AG10803 (cell line): ENCODE data around the gene CCL18.
"Not testable (repeated sequence)": the region's sequence is repeated elsewhere in the genome, so short reads cannot be mapped to it uniquely, and the experiment has no call there.

Experiments used
- DNase-seq: peaks from one replicate; pipeline ENCODE4 v3.0.0; 2010; ENCODE audit warnings: low read depth
- H3K4me3 ChIP-seq: 2 replicates; pipeline ENCODE4 v1.5.1; 2011; ENCODE audit warnings: mild to moderate bottlenecking, low read length, control low read depth
- TF ChIP-seq, protein P1 (sequence below): conservative IDR thresholded peaks from 2 replicates; pipeline ENCODE4 v1.5.1; 2011; ENCODE audit warnings: mild to moderate bottlenecking, low read length, control low read depth, inconsistent platforms

The CCL18 gene

DNA sequence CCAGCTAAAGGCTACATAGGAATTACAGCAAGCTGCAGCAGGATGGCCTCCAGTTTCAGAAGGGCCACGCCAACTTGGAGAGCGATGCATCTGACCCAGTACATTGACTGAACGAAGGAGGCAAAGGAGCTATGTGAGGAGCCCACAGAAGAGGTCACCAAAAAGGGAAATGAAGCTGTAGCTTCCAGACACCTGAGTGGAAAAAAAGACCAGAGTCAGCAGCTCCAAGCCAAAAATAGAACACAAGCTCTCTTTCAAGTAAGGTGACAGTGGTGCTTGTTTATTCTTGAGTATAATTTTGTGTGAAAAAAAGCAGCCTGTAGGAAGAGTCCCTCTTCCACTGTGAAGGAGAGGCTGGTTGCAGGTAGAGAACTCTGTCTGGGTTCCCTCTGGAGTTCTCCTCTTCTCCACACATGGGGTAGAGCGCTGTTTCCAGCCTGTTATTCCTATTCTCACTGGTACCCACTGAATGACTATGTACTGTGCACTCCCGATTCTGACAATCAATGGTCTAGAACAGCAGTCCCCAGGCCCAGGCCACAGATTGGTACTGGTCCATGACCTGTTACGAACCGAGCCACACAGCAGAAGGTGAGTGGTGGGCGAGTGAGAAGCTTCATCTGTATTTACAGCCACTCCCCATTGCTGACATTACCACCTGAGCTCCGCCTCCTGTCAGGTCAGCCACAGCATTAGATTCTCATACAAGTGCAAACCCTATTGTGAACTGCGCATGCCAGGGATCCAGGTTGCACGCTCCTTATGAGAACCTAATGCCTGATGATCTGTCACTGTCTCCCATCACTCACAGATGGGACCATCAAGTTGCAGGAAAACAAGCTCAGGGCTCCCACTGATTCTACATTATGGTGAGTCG lies 54.6 kb downstream of the CCL18 start:
- no peak overlapping the region for H3K4me3 ChIP-seq
- DNase-seq = no peak
- TF ChIP-seq, protein P1, sequence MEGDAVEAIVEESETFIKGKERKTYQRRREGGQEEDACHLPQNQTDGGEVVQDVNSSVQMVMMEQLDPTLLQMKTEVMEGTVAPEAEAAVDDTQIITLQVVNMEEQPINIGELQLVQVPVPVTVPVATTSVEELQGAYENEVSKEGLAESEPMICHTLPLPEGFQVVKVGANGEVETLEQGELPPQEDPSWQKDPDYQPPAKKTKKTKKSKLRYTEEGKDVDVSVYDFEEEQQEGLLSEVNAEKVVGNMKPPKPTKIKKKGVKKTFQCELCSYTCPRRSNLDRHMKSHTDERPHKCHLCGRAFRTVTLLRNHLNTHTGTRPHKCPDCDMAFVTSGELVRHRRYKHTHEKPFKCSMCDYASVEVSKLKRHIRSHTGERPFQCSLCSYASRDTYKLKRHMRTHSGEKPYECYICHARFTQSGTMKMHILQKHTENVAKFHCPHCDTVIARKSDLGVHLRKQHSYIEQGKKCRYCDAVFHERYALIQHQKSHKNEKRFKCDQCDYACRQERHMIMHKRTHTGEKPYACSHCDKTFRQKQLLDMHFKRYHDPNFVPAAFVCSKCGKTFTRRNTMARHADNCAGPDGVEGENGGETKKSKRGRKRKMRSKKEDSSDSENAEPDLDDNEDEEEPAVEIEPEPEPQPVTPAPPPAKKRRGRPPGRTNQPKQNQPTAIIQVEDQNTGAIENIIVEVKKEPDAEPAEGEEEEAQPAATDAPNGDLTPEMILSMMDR = no peak

DNA sequence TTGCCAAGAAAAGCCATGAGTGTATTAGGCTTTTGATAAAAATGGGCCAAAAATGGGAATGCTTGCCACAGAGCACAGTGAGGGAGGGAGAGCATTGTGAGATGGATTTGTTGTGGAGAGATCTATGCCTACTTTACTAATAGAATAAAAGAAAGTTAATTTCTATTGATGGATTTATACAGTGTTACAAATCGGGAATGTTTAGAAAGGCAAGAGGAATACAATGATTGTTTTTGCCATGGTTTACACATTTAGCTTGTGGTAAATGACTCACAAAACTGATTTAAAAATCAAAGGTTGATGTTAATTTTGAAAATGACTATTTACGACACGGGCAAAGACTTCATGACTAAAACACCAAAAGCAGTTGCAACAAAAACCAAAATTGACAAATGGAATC lies 56.1 kb downstream of the CCL18 start:
- TF ChIP-seq, protein P1 = no peak
- H3K4me3 ChIP-seq = no peak overlapping the region
- DNase-seq = no peak

DNA sequence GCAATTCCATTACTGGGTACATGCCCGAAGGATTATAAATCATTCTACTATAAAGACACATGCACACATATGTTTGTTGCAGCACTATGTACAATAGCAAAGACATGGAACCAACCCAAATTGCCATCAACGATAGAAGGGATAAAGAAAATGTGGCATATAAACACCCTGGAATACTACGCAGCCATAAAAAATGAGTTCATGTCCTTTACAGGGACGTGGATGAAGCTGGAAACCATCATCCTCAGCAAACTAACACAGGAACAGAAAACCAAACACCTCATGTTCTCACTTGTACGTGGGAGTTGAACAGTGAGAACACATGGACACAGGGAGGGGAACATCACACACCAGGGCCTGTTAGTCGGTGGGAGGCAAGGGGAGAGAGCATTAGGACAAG lies 57.0 kb downstream of the CCL18 start:
- not testable (repeated sequence) for DNase-seq, H3K4me3 ChIP-seq
